ENCODE results near the gene TSC22D3.
"Not testable (repeated sequence)": the region's sequence is repeated elsewhere in the genome, so short reads cannot be mapped to it uniquely, and the experiment has no call there.

TSC22D3 gene

GRCh38 chrX:107676559-107677378 lies 98.8 kb downstream of the TSC22D3 start:
- DNase-seq: peak; percentile 60 to 65

- DNase-seq: no peak
These were observed 99.6 kb downstream of the TSC22D3 start for GRCh38 chrX:107675823-107676555.

- DNase-seq: no peak
These were observed 100.3 kb downstream of the TSC22D3 start for GRCh38 chrX:107675365-107675654.

GRCh38 chrX:107674480-107675364 lies 100.9 kb downstream of the TSC22D3 start:
- peak; percentile 29 to 50 for DNase-seq

- peak; percentile 80 to 85 for DNase-seq
These were observed 101.6 kb downstream of the TSC22D3 start for GRCh38 chrX:107673933-107674479.

GRCh38 chrX:107673431-107673830 lies 102.2 kb downstream of the TSC22D3 start:
- DNase-seq: no peak

- peak; percentile 71 to 75 for DNase-seq
These were observed 102.6 kb downstream of the TSC22D3 start for GRCh38 chrX:107672955-107673378.

- DNase-seq: not testable (repeated sequence)
These were observed 104.3 kb downstream of the TSC22D3 start for GRCh38 chrX:107671256-107671655.

- no peak for DNase-seq
These were observed 105.5 kb downstream of the TSC22D3 start for GRCh38 chrX:107669885-107670628.

- DNase-seq: no peak
These were observed 106.3 kb downstream of the TSC22D3 start for GRCh38 chrX:107669261-107669660.

- DNase-seq: not testable (repeated sequence)
These were observed 106.9 kb downstream of the TSC22D3 start for GRCh38 chrX:107668710-107669109.

GRCh38 chrX:107667426-107667825 lies 108.2 kb downstream of the TSC22D3 start:
- DNase-seq: no peak

GRCh38 chrX:107666931-107667330 lies 108.7 kb downstream of the TSC22D3 start:
- DNase-seq: no peak
